Ureter (tissue), 1 donor: ENCODE results near the gene SMIM13. TPM values are rescaled to one million over a fixed set of nuclear protein-coding genes. Genes with fewer than 3 reads are reported as not detected.

ENCODE experiments used
- DNase-seq: peaks from one replicate; pipeline ENCODE4 v3.0.0-alpha.2; 2020; ENCODE audit warnings: low spot score
- total RNA-seq: library from RNA; stranded (reverse); gene quantifications from one replicate; pipeline ENCODE4 v1.2.4, GENCODE V29; 2023
- donor health status: DM: yes; HTN: yes; CAD: no.

SMIM13 gene
- total RNA-seq: 6.7 TPM

GRCh38 chr6:11093626-11094410 is at the start of gene SMIM13:
SMIM13 (plus strand) TSS chr6:11093834; CDS start chr6:11094314, 480 bp downstream.
- DNase-seq: peak; percentile 97

- DNase-seq: no peak
Observed at GRCh38 chr6:11043961-11044711, 49.5 kb upstream of the SMIM13 start, which contains the start of gene ELOVL2. ELOVL2 (minus strand) TSS chr6:11044305; CDS start chr6:11044230, 75 bp downstream.

GRCh38 chr6:11044712-11045167 is 48.9 kb upstream of the SMIM13 start:
- no peak for DNase-seq

- DNase-seq: no peak
Observed at GRCh38 chr6:11050731-11051130, 42.9 kb upstream of the SMIM13 start.

- DNase-seq: no peak
Observed at GRCh38 chr6:11053307-11053706, 40.3 kb upstream of the SMIM13 start.

- DNase-seq: no peak
Observed at GRCh38 chr6:11054722-11055121, 38.9 kb upstream of the SMIM13 start.

GRCh38 chr6:11055127-11055627 is 38.5 kb upstream of the SMIM13 start:
- DNase-seq: no peak

- no peak for DNase-seq
Observed at GRCh38 chr6:11056871-11057270, 36.8 kb upstream of the SMIM13 start.

- no peak for DNase-seq
Observed at GRCh38 chr6:11058406-11058805, 35.2 kb upstream of the SMIM13 start.

- DNase-seq: no peak
Observed at GRCh38 chr6:11062083-11062482, 31.6 kb upstream of the SMIM13 start.

- DNase-seq: no peak
Observed at GRCh38 chr6:11062715-11063114, 30.9 kb upstream of the SMIM13 start.

- DNase-seq: no peak
Observed at GRCh38 chr6:11064836-11065235, 28.8 kb upstream of the SMIM13 start.

GRCh38 chr6:11065436-11066202 is 28.0 kb upstream of the SMIM13 start:
- DNase-seq: no peak

- no peak for DNase-seq
Observed at GRCh38 chr6:11066505-11067347, 26.9 kb upstream of the SMIM13 start.

GRCh38 chr6:11067348-11067747 is 26.3 kb upstream of the SMIM13 start:
- DNase-seq: no peak

GRCh38 chr6:11069760-11070159 is 23.9 kb upstream of the SMIM13 start:
- DNase-seq: no peak

- no peak for DNase-seq
Observed at GRCh38 chr6:11072101-11072500, 21.5 kb upstream of the SMIM13 start.

- no peak for DNase-seq
Observed at GRCh38 chr6:11076540-11076939, 17.1 kb upstream of the SMIM13 start.

- DNase-seq: no peak
Observed at GRCh38 chr6:11078266-11078665, 15.4 kb upstream of the SMIM13 start.

- DNase-seq: no peak
Observed at GRCh38 chr6:11080296-11080695, 13.3 kb upstream of the SMIM13 start.

- DNase-seq: no peak
Observed at GRCh38 chr6:11083491-11083890, 10.1 kb upstream of the SMIM13 start.
